ENCODE measurements around the gene ADARB1. TPM values are rescaled to one million over a fixed set of nuclear protein-coding genes. Genes with fewer than 3 reads are reported as not detected.

Gene ADARB1
- total RNA-seq, 4 donors from 2014 or later: 12.1 to 32.4 (median 14.4) TPM

GRCh38 chr21:45166931-45167330, 92.6 kb downstream of the ADARB1 start:
- TF ChIP-seq CTCF (IDR thresholded peaks at IDR 0.05; ENCODE audit: low read depth): no peak

DNA sequence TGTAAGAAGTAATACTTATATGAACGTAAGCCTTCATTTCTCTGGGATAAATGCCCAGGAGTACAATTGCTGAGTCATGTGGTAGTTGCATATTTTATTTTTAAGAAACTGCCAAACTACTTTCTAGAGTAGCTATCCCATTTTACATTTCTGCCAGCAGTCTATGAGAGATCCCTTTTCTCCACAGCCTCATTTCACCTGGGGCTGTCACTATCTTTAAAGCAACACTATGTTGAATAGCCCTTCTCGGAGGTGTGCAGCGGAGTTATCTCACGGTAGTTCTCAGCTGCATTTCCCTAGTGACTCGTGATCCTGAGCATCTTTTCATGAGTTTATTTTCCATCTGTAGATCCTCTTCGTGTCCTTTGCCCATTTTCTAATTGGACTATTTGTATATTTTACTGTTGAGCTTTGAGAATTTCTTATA, 93.4 kb downstream of the ADARB1 start:
- TF ChIP-seq CTCF (IDR thresholded peaks at IDR 0.05; ENCODE audit: low read depth): no peak

DNA sequence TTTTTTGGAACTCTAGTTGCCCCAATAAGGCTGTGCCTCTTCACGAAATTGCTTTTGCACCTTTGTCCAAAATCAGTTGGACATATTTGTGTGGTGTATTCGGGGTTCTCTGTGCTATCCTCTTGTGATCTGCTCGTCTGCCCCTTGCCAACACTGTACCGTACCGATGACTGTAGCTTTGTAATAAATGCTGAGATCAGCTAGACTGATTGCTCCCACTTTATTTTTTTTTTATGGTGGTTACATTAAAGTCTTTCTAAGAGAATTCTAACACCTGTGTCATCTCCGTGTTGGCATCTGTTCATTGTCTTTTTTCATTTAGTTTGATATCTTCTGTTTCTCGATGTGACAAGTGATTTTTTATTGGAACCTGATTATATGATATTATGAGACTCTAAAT, 94.1 kb downstream of the ADARB1 start:
- no peak for TF ChIP-seq CTCF (IDR thresholded peaks at IDR 0.05; ENCODE audit: low read depth)

DNA sequence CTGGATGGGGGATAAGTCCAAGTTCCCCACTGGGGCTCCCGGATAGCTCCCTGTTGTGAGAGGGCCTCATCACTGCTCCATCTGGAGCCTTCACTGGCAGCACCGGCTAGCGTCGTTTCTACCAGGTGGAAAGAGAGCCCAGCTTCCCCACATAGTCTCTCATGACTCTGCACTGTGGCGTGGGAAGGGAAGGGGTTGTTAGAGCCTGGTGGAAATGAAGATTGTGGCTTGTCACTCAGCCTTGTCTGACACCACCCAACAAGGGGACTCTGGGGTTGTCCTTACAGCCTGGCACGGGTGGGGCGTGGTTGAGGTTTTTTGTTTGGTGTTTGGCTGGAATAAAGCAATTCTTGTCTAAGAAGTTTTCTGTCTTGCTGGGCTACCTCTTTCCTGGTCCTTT, 94.6 kb downstream of the ADARB1 start:
- no peak for TF ChIP-seq CTCF (IDR thresholded peaks at IDR 0.05; ENCODE audit: low read depth)

- TF ChIP-seq CTCF (IDR thresholded peaks at IDR 0.05; ENCODE audit: low read depth): no peak
Measured at GRCh38 chr21:45169682-45170081, 95.3 kb downstream of the ADARB1 start.

DNA sequence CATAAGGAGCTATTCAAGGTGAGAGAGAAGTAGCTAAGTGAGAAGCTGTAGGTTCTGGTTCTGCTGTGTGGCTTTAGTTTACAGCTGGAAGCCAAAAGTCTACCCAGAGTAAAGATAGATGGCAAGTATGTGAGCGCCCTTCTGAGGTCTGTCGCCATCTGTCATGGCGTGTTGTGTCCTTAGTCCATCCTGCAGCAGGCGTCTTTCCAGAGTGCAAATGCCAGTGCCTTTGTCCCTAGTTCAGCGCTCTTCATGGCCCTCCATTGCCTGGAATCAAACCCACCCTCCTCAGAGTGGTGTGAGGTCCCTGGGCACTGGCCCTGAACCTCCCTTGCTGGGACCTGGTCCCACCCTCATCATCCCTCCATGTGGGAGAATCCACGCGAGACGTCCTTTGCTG, 96.6 kb downstream of the ADARB1 start:
- TF ChIP-seq CTCF (IDR thresholded peaks at IDR 0.05; ENCODE audit: low read depth): no peak

GRCh38 chr21:45172420-45172819, 98.0 kb downstream of the ADARB1 start:
- TF ChIP-seq CTCF (IDR thresholded peaks at IDR 0.05; ENCODE audit: low read depth): no peak
